Measurements from ENCODE around the gene TBX20. TPM values are rescaled to one million over a fixed set of nuclear protein-coding genes. Genes with fewer than 3 reads are reported as not detected.

TBX20 gene
- total and polyA plus RNA-seq, 2 experiments from 2014 or later, result 0.69 TPM; not detected in 1

DNA sequence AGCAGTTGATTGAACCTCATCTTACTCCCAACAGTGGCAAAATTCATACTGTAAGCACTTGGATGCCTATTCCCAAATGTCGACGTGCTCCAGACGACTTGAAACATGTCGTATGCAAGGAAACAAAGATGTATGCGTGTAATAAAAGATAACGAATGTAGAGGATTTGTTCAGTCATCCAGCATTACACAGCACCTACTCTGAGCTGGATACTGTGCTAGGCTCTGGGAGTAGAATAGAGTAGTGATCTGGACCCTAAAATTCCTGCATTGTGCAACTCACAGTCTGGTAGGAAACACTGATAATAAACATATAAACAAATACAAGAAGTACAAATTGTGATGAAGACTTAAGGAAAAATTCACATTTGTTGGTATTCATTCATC is 5.6 kb upstream of the TBX20 start:
- peaks cover 24% of the 10 kb centered on the region for H4K20me1 ChIP-seq (replicated peaks; ENCODE audit: insufficient read depth)
- peaks cover 100% of the 10 kb centered on the region for H3K27me3 ChIP-seq (ENCODE audit: insufficient read depth)
- Mint-ChIP-seq H3K36me3 (ENCODE audit: low read depth) (no peaks in the 10 kb centered on the region), H3K27me3 (ENCODE audit: insufficient read depth, low read depth, poor library complexity) (peaks cover 92% of the 10 kb centered on the region), H3K4me1 (peaks cover 57% of the 10 kb centered on the region), H3K27ac (no peak overlapping the region), H3K9me3 (no peaks in the 10 kb centered on the region; the same call in 1 of the 3 replicates), H3K4me3 (peak overlapping the region; percentile 72; the same call in 2 of the 3 replicates)
- TF ChIP-seq EZH2 (IDR thresholded peaks at IDR 0.05; ENCODE audit: low read depth, unreplicated experiment) (peak; percentile 22), CTCF (conservative IDR thresholded peaks at IDR 0.05; ENCODE audit: low read depth in 2 of 2) (no peak), ZNF462 (CRISPR knock-in tag; IDR thresholded peaks at IDR 0.05) (no peak), CREB1 (CRISPR knock-in tag; IDR thresholded peaks at IDR 0.05; ENCODE audit: low read depth) (no peak)
- H3K36me3 ChIP-seq (ENCODE audit: insufficient read depth), result no peaks in the 10 kb centered on the region
- no peak for DNase-seq (ENCODE audit: low spot score)
- peaks cover 59% of the 10 kb centered on the region for H3K4me1 ChIP-seq (ENCODE audit: insufficient read depth)
- H3K9me2 ChIP-seq (ENCODE audit: insufficient read depth), result no peaks in the 10 kb centered on the region
- H3F3A ChIP-seq (replicated peaks; ENCODE audit: low read depth), result peaks cover 23% of the 10 kb centered on the region
- no peak overlapping the region for H3K27ac ChIP-seq (ENCODE audit: low read depth)
- peak overlapping the region; percentile 92; the same call in 1 of the 2 replicates for H3K4me2 ChIP-seq
- no peaks in the 10 kb centered on the region for H3K79me2 ChIP-seq (replicated peaks; ENCODE audit: insufficient read depth)
- H2AFZ ChIP-seq, result no peak overlapping the region
- ATAC-seq, result no peak
- H3K4me3 ChIP-seq, result peak overlapping the region; percentile 63

All from GM23338 (cell line).